Ishikawa (cell line): Measurements from ENCODE around the gene PER2.

Experiments
- FOXM1 ChIP-seq: IDR thresholded peaks from 2 replicates; pipeline ENCODE4 v1.6.1; 2012; ENCODE audit warnings: low read depth, borderline replicate concordance
- RAD21 ChIP-seq: IDR thresholded peaks from 2 replicates; pipeline ENCODE4 v1.6.1; 2012; ENCODE audit warnings: low read depth
- TAF1 ChIP-seq: IDR thresholded peaks from 2 replicates; pipeline ENCODE4 v1.6.1; 2012; ENCODE audit warnings: low read depth, mild to moderate bottlenecking

- TF ChIP-seq RAD21: no peak
- no peak for TF ChIP-seq TAF1
- no peak for TF ChIP-seq FOXM1
These were observed 6.5 kb downstream of the PER2 start for GRCh38 chr2:238281826-238282480.
